Peyer's patch (tissue), 4 donors: ENCODE measurements around the gene RPL35A.

Experiments
- POLR2A ChIP-seq, 2 donors: fragments of 450-650 bp; IDR thresholded peaks; one replicate each; pipeline ENCODE4 v1.5.1; 2017; ENCODE audit warnings: antibody characterized with exemption in 2 of 2, mild to moderate bottlenecking in 2 of 2, moderate library complexity in 2 of 2
- TF ChIP-seq, protein P1 (sequence below), 6 experiments: fragments of 450-650 bp in 4 of 6; fragments of 200-600 bp in 2 of 6; sonication (generic) in 1 of 6; IDR thresholded peaks; one replicate each; pipeline ENCODE4 v1.5.1; 2017 to 2019; ENCODE audit warnings: antibody characterized with exemption in 6 of 6, mild to moderate bottlenecking in 3 of 6, moderate library complexity in 1 of 6

DNA sequence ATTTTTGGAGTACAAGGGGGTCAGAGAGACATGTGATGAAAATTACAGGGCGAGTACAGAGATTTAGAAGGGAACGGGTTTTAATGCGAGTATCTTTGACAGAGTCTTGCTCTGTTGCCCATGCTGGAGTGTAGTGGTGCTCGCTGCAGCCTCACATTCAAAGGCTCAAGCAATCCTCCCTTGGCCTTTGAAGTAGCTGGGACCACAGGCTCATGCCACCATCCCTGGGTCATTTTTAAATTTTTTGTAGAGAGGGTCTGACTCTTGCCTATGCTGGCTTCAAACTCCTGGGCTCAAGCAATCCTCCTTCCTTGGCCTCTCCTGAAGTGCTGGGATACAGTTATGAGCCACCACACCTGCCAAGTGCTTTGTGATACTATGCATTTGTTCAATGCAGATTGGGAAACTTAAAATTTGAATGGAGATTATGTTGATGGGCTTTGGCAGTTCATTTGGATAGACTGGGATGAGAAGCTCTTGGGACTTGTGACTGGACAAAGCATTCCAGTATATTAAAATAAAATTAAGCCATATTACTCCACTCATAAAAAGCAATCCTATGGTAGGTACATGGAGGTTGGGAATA is 6.0 kb downstream of the RPL35A start:
- TF ChIP-seq, protein P1, sequence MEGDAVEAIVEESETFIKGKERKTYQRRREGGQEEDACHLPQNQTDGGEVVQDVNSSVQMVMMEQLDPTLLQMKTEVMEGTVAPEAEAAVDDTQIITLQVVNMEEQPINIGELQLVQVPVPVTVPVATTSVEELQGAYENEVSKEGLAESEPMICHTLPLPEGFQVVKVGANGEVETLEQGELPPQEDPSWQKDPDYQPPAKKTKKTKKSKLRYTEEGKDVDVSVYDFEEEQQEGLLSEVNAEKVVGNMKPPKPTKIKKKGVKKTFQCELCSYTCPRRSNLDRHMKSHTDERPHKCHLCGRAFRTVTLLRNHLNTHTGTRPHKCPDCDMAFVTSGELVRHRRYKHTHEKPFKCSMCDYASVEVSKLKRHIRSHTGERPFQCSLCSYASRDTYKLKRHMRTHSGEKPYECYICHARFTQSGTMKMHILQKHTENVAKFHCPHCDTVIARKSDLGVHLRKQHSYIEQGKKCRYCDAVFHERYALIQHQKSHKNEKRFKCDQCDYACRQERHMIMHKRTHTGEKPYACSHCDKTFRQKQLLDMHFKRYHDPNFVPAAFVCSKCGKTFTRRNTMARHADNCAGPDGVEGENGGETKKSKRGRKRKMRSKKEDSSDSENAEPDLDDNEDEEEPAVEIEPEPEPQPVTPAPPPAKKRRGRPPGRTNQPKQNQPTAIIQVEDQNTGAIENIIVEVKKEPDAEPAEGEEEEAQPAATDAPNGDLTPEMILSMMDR (IDR thresholded peaks at IDR 0.05), result no peak
- TF ChIP-seq POLR2A (IDR thresholded peaks at IDR 0.05), result no peak
